Left ventricle myocardium inferior (tissue), 1 donor: ENCODE results near the gene TUBGCP2. TPM values are rescaled to one million over a fixed set of nuclear protein-coding genes. Genes with fewer than 3 reads are reported as not detected.

ENCODE experiments used
- DNase-seq: peaks from one replicate; pipeline ENCODE4 v3.0.0-alpha.2; 2020
- H3K27ac ChIP-seq: fragments of 200-600 bp; replicated peaks from 2 replicates; pipeline ENCODE4 v1.8.0; 2021
- H3K27me3 ChIP-seq: fragments of 200-600 bp; 2 replicates; pipeline ENCODE4 v1.8.0; 2021; ENCODE audit warnings: low read depth
- H3K36me3 ChIP-seq: fragments of 200-600 bp; 2 replicates; pipeline ENCODE4 v1.8.0; 2021
- H3K4me1 ChIP-seq: fragments of 200-600 bp; 2 replicates; pipeline ENCODE4 v1.8.0; 2021
- H3K4me3 ChIP-seq: fragments of 200-600 bp; 2 replicates; pipeline ENCODE4 v1.8.0; 2021; ENCODE audit warnings: mild to moderate bottlenecking, moderate library complexity
- H3K9me3 ChIP-seq: fragments of 200-600 bp; replicated peaks from 2 replicates; pipeline ENCODE4 v1.8.0; 2021
- intact Hi-C: fragments of 100-400 bp; cut with micrococcal nuclease; formaldehyde crosslinking; loops from one replicate; pipeline ENCODE4 v1.11.0; 2022
- total RNA-seq: library from RNA; stranded (reverse); fragmentation: NEBNext Ultra II Directional; extraction: Animal tissue kit (Norgen Biotek cat#: 25700); gene quantifications from one replicate; pipeline ENCODE4 v1.2.1, GENCODE V29; 2021
- TF ChIP-seq, protein P1 (sequence below): fragments of 200-600 bp; IDR thresholded peaks from 2 replicates; pipeline ENCODE4 v1.8.0; 2021; ENCODE audit warnings: antibody characterized with exemption, mild to moderate bottlenecking, borderline replicate concordance
- donor health status: DM: no; HTN: yes; CAD: no; lungs with severe emphysema.

Gene TUBGCP2
- total RNA-seq, 1 donor from 2014 or later, result 38.9 TPM

DNA sequence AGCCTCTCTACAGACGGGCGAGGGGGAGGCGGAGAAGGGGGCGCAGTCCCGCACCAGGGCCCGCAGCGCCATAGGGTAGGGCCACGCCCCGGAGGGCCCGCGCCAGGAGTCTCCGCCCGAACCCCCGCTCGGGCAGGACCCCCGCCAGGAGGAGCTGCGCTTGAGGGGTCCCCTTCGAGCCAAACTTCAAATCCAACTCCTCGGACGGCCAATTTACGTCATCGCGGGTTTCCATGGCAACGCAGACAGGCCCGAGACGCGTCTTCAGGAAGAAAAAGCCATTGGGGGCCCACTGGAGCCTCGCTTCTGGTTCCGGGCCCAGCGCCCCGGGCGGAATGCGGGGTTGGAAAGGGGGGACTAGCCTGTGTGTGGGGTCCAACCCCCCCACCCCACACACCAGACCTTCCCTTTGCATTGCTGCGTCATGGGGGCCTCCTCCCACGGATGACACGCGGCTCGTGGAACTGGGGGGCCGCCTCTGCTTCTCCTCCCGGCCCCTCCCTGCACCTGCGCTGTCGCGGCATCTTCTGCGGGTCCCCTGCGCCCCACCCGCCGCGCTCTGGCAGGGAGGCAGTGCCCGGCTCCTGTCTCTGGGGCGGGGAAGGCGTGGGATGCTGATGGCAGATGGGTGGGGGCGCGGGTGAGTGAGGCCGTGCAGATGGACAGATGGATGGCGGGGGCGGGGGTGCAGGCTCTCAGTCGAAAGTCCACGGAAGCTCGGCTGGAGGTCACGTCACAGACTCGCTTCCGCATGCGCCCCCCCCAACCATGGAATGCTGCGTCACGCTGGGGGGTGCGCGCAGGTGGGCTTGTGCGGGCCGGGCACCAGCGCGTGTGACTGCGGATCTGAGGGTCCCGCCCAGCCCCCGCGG, 26.8 kb upstream of the TUBGCP2 start:
- peaks cover 88% of the 10 kb centered on the region for H3K27me3 ChIP-seq
- peak overlapping the region; percentile 58 for H3K4me3 ChIP-seq
- H3K4me1 ChIP-seq, result peaks cover 23% of the 10 kb centered on the region
- no peaks in the 10 kb centered on the region for H3K36me3 ChIP-seq
- peak; percentile 54 for DNase-seq
- no peak overlapping the region for H3K27ac ChIP-seq
- TF ChIP-seq, protein P1, sequence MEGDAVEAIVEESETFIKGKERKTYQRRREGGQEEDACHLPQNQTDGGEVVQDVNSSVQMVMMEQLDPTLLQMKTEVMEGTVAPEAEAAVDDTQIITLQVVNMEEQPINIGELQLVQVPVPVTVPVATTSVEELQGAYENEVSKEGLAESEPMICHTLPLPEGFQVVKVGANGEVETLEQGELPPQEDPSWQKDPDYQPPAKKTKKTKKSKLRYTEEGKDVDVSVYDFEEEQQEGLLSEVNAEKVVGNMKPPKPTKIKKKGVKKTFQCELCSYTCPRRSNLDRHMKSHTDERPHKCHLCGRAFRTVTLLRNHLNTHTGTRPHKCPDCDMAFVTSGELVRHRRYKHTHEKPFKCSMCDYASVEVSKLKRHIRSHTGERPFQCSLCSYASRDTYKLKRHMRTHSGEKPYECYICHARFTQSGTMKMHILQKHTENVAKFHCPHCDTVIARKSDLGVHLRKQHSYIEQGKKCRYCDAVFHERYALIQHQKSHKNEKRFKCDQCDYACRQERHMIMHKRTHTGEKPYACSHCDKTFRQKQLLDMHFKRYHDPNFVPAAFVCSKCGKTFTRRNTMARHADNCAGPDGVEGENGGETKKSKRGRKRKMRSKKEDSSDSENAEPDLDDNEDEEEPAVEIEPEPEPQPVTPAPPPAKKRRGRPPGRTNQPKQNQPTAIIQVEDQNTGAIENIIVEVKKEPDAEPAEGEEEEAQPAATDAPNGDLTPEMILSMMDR, result no peak
- intact Hi-C loops, result no loop called here
- no peaks in the 10 kb centered on the region for H3K9me3 ChIP-seq

DNA sequence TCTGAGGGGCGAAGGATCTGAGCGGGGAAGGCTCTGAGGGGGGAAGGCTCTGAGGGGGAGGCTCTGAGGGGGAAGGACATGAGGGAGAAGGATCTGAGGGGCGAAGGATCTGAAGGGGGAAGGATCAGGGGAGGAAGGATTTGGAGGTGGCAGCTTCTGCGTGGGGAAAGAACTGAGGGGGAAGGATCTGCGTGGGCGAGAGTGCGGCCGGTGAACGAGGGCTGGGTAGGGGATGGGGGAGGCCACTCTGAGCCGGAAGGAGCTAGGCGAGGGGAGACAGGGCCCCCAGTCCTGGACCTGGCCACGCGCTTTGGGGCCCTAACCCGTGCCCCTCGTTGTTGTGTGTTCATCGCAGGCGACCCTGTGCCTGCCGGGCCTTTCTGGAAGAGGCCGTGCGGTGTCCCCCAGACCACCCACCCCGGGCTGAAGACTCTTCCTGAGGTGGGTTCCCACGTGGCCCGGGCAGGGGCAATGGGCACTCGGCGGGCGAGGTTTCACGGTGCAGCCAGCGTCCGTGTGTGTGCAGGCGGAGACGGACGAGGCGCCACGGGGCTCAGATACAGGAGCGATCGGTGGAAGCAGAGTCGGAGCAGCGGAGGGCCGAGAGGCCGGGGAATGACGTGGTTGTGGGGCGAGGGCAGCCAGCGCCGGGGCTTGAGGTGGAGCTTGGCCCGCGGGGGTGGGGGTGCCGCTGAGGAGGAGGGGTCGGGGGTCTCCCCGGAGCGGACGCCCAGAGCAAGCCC, 26.0 kb upstream of the TUBGCP2 start:
- H3K36me3 ChIP-seq, result no peaks in the 10 kb centered on the region
- H3K27ac ChIP-seq, result no peak overlapping the region
- TF ChIP-seq, protein P1, result no peak
- no peak for DNase-seq
- peaks cover 27% of the 10 kb centered on the region for H3K4me1 ChIP-seq
- peak overlapping the region; percentile 58 for H3K4me3 ChIP-seq
- peaks cover 86% of the 10 kb centered on the region for H3K27me3 ChIP-seq
- intact Hi-C loops, result no loop called here
- no peaks in the 10 kb centered on the region for H3K9me3 ChIP-seq

DNA sequence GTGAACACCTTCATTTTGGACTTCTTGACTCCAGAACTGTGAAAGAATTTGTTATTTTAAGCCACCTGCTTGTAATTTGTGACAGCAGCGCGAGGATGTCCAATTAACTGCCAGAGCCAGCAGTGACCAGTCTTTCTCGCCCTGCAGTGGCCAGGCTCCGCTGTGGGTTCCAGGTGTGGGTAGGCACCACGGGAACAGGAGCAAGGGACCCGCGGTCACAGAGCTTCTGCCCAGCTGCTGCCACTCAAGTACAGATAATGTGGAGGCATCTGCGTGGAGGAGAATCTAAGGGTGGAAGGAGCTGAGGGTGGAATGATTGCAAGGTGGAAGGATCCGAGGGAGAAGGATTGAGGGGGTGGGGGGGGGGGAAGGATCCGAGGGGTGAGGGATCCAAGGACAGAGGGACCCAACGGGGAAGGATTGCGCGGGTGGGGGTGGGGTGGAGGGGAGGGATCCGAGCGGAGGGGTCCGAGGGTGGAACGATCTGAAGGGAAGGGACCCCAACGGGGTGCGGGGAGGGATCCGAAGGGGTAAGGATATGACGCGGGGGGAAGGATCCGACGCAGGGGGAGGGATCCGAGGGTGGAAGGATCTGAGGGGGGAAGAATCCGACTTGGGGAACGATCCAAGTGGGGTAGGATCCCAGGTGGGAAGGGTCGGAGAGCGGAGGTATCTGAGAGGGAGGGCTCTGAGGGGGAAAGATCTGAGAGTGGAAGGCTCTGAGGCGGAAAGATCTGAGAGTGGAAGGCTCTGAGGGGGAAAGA, 24.4 kb upstream of the TUBGCP2 start:
- intact Hi-C loops, result no loop called here
- TF ChIP-seq, protein P1, result no peak
- Histone ChIP-seq H3K4me1 (peaks cover 30% of the 10 kb centered on the region), H3K27me3 (peaks cover 86% of the 10 kb centered on the region), H3K4me3 (no peak overlapping the region), H3K9me3 (no peaks in the 10 kb centered on the region), H3K36me3 (no peaks in the 10 kb centered on the region), H3K27ac (no peak overlapping the region)
- no peak for DNase-seq

DNA sequence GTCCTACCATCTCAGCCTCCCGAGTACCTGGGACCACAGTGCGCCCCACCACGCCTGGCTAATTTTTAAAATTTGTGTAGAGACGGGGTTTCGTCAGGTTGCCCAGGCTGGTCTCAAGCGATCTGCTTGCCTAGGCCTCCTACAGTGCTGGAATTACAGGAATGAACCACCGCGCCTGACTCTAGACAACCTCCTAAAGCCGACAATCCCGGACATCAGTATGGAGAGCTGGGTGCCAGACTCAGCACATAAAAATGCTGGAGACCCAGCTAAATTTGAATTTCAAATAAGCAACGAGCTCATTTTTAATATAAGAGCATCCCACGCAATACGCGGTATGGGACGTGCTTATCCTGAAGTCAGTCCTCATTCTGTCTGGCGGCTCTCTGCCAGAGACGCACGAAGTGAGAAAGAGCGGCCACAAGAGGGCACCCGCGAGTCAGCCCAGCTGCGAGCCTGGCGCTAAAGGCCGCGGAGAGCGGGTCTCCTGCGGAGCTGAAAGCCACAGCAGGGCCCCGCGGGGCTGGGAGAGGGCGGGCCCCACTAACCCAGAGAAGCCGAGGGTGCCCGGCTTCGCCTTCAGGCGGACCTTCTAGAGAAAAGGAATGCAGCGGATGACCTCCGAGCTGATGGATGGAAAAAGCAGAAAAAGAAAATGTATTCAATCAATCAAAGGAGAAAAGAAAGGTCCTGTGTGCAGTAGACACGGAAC, 21.0 kb upstream of the TUBGCP2 start:
- Histone ChIP-seq H3K27me3 (peaks cover 86% of the 10 kb centered on the region), H3K27ac (no peak overlapping the region), H3K36me3 (no peaks in the 10 kb centered on the region), H3K9me3 (no peaks in the 10 kb centered on the region), H3K4me1 (peaks cover 25% of the 10 kb centered on the region), H3K4me3 (peak overlapping the region; percentile 52)
- TF ChIP-seq, protein P1, result peak; percentile 98
- intact Hi-C loops, result loop anchor here (5.0 kb wide), 1 partner anchor 278 kb away; no protein-coding TSS in a partner anchor
- peak; percentile 85 for DNase-seq
